CD8-positive, alpha-beta memory T cell (primary cell): ENCODE measurements around the gene EREG. TPM values are rescaled to one million over a fixed set of nuclear protein-coding genes. Genes with fewer than 3 reads are reported as not detected.

ENCODE experiments used
- polyA plus RNA-seq: library from polyadenylated mRNA; unstranded; fragments of 300-500 nt; fragmentation: Illumina TruSeq; gene quantifications from one replicate; pipeline ENCODE4 v1.2.3, GENCODE V29; 2021
- total RNA-seq, 2 experiments: library from RNA; stranded (reverse); gene quantifications; one replicate each; pipeline ENCODE4 v1.2.3, GENCODE V29; 2021

EREG gene
- total and polyA plus RNA-seq, 3 experiments from 2014 or later = not detected

Other genes starting within 250 kb of the EREG start
- 1 to 10 TPM; 7.5 to 8.5 TPM for gene MTHFD2L, start 207.0 kb upstream of the EREG start, total RNA-seq
- 5.0 TPM for gene MTHFD2L, start 207.0 kb upstream of the EREG start, polyA plus RNA-seq
- gene EPGN, start 56.7 kb upstream of the EREG start, total RNA-seq = not detected
- gene EPGN, start 56.7 kb upstream of the EREG start, polyA plus RNA-seq = not detected
- gene AREG, start 80.0 kb downstream of the EREG start, total RNA-seq = under 1 TPM; 0.38 to 0.46 TPM
- gene AREG, start 80.0 kb downstream of the EREG start, polyA plus RNA-seq = 3.3 TPM